ENCODE measurements around the gene BTAF1. TPM values are rescaled to one million over a fixed set of nuclear protein-coding genes. Genes with fewer than 3 reads are reported as not detected.

The BTAF1 gene
- total RNA-seq, 1 experiment from 2014 or later = 45.2 TPM

DNA sequence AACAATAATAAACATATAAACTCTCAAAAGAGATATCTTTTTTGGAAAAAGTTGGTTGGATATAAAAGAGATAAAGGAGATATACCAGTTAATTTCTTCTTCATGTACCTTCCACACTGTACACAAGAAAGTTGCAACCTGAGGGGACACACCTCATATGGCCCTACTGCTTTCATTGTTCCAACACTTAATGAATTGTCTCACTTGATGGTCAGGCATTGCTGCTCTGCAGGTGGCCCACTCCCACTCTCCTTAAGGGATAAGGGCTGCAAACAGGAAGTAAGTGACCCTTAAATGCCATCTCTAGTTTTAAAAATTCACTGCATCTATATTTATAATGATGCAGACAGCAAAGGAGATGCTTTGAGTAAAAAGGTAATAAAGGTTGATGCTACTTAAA, 152.3 kb downstream of the BTAF1 start:
- Histone ChIP-seq H4K5ac (ENCODE audit: insufficient read length, low read depth, low read length) (no peak overlapping the region), H3K56ac (ENCODE audit: insufficient read length, low read depth, low read length) (no peak overlapping the region), H4K8ac (replicated peaks; ENCODE audit: insufficient read length, low read depth, low read length) (no peak overlapping the region), H3K27me3 (ENCODE audit: insufficient read depth, low read length) (no peaks in the 10 kb centered on the region), H3K14ac (ENCODE audit: insufficient read depth, low read length) (no peak overlapping the region), H3T11ph (ENCODE audit: low read length) (no peak overlapping the region), H2BK120ac (ENCODE audit: low read depth, low read length, poor library complexity, severe bottlenecking) (no peak overlapping the region), H2AK5ac (ENCODE audit: insufficient read length, low read length) (no peak overlapping the region), H2AFZ (ENCODE audit: low read length) (no peak overlapping the region), H3K9me3 (ENCODE audit: control insufficient read depth, low read depth, low read length) (no peaks in the 10 kb centered on the region), H3K27ac (ENCODE audit: insufficient read length, low read depth, low read length) (no peak overlapping the region), H2BK20ac (ENCODE audit: low read depth, low read length, poor library complexity, severe bottlenecking) (no peak overlapping the region), H3K9ac (ENCODE audit: extremely low read depth, insufficient read length, low read length) (no peak overlapping the region), H2BK15ac (ENCODE audit: low read depth, low read length) (no peak overlapping the region), H3K4me1 (ENCODE audit: insufficient read depth, low read length) (no peaks in the 10 kb centered on the region), H3K79me2 (ENCODE audit: insufficient read depth, low read length) (no peaks in the 10 kb centered on the region), H3K23me2 (ENCODE audit: insufficient read length, low read depth, low read length, poor library complexity, severe bottlenecking) (no peaks in the 10 kb centered on the region), H3K4me2 (ENCODE audit: insufficient read depth, insufficient read length, low read length) (no peak overlapping the region), H2BK12ac (ENCODE audit: insufficient read length, low read depth, low read length) (no peak overlapping the region), H4K20me1 (ENCODE audit: control insufficient read depth, insufficient read depth, insufficient read length) (no peaks in the 10 kb centered on the region), H3K18ac (ENCODE audit: insufficient read length, low read depth, low read length) (no peak overlapping the region), H3K79me1 (ENCODE audit: insufficient read depth, low read depth, low read length, poor library complexity, severe bottlenecking) (no peaks in the 10 kb centered on the region), H3K23ac (ENCODE audit: insufficient read length, low read depth, low read length) (no peak overlapping the region), H3K4ac (ENCODE audit: low read depth, low read length) (no peak overlapping the region), H2BK5ac (ENCODE audit: insufficient read length, low read length) (no peak overlapping the region), H4K91ac (ENCODE audit: insufficient read length, low read depth, low read length) (no peak overlapping the region)
- no peaks in the 10 kb centered on the region for H3K27me3 Mint-ChIP-seq (ENCODE audit: low read depth)
- no peak overlapping the region for H3K4me3 Mint-ChIP-seq
- H3K27ac Mint-ChIP-seq = no peak overlapping the region
- H3K4me1 Mint-ChIP-seq = peaks cover 0 to 6% of the 10 kb centered on the region in 2 experiments; a peak in 1 of 4 replicates
- DNase-seq = no peak
- TF ChIP-seq, protein P1, sequence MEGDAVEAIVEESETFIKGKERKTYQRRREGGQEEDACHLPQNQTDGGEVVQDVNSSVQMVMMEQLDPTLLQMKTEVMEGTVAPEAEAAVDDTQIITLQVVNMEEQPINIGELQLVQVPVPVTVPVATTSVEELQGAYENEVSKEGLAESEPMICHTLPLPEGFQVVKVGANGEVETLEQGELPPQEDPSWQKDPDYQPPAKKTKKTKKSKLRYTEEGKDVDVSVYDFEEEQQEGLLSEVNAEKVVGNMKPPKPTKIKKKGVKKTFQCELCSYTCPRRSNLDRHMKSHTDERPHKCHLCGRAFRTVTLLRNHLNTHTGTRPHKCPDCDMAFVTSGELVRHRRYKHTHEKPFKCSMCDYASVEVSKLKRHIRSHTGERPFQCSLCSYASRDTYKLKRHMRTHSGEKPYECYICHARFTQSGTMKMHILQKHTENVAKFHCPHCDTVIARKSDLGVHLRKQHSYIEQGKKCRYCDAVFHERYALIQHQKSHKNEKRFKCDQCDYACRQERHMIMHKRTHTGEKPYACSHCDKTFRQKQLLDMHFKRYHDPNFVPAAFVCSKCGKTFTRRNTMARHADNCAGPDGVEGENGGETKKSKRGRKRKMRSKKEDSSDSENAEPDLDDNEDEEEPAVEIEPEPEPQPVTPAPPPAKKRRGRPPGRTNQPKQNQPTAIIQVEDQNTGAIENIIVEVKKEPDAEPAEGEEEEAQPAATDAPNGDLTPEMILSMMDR (conservative IDR thresholded peaks at IDR 0.05) = no peak
- no peaks in the 10 kb centered on the region for H3K9me3 Mint-ChIP-seq
- no peaks in the 10 kb centered on the region for H3K36me3 Mint-ChIP-seq (ENCODE audit: insufficient read depth in 1 of 3, low read depth in 3 of 3)
